Activated CD8-positive, alpha-beta memory T cell treated with anti-CD3 and anti-CD28 coated beads for 36 hours (primary cell): ENCODE results near the gene XRCC3. TPM values are rescaled to one million over a fixed set of nuclear protein-coding genes. Genes with fewer than 3 reads are reported as not detected.

ENCODE experiments used
- CTCF ChIA-PET: fragments of 350-600 bp; sonication (Branson Sonifier 250); formaldehyde crosslinking; loops from one replicate; lab custom pipeline; 2021; ENCODE audit warnings: antibody characterized with exemption; lab: Charles Lee
- POLR2A ChIA-PET: fragments of 350-600 bp; sonication (Branson Sonifier 250); formaldehyde crosslinking; loops from one replicate; lab custom pipeline; 2021; ENCODE audit warnings: antibody characterized with exemption; lab: Charles Lee
- total RNA-seq, 2 experiments: library from RNA; stranded (reverse); gene quantifications; one replicate each; pipeline ENCODE4 v1.2.3, GENCODE V29; 2021

XRCC3 gene
- total RNA-seq, 2 experiments from 2014 or later = 60.7 to 63.5 TPM

GRCh38 chr14:103729496-103730448 is 14.5 kb upstream of the XRCC3 start:
- ChIA-PET POLR2A (no interaction called here), CTCF (no interaction called here)

DNA sequence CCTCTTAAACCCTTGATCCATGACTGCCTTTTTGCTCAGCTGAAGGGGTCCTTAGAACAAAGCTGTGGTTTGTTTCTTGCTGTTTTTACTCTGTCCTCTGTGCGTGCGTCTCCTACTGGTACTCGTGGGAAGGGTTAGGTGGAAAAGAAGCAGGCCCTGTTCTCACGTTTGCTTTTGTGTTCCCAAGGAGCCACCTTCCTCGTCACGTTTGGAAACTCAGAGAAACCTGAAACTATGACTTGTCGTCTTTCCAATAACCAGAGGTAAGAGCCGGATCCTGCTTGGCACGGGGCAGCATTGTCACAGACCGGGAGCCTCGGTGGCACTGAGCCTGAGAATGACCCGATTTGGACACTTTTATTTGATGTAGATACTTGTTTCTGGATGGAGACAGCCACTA is 13.5 kb upstream of the XRCC3 start:
- CTCF ChIA-PET = no interaction called here
- POLR2A ChIA-PET = no interaction called here

- POLR2A ChIA-PET = no interaction called here
- CTCF ChIA-PET = no interaction called here
Observed at GRCh38 chr14:103728141-103728540, 12.9 kb upstream of the XRCC3 start.

DNA sequence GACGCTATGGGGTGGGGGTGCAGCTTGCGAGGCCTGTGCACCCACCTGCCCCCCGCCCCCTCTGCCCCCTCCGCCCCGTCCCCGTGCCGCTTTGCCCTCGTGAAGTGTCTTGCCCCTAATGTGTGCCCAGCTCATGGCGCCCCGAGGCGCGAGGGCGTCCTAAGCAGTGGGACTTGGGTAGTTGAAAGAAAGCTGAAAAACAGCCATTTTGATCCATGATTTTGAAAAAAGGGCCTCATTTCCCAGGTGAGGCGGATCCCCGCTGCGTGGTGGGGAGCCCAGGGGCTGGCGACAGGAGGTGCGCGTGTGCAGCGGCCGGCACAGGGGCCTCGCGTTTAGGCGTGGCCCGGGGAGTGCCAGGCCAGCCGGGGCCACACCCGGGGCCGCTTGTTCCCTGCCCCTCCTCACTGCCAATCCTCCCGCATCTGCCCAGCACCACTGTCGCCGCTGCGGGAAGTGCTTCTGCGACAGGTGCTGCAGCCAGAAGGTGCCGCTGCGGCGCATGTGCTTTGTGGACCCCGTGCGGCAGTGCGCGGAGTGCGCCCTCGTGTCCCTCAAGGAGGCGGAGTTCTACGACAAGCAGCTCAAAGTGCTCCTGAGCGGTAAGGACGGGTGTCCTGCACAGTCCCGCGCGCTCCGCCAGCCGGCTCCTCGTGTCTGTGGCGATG is 12.2 kb upstream of the XRCC3 start:
- ChIA-PET CTCF (no interaction called here), POLR2A (interaction anchor here (0.7 kb wide), 1 partner anchor 28 kb away, joined by 4 read pairs; no protein-coding TSS in a partner anchor)

DNA sequence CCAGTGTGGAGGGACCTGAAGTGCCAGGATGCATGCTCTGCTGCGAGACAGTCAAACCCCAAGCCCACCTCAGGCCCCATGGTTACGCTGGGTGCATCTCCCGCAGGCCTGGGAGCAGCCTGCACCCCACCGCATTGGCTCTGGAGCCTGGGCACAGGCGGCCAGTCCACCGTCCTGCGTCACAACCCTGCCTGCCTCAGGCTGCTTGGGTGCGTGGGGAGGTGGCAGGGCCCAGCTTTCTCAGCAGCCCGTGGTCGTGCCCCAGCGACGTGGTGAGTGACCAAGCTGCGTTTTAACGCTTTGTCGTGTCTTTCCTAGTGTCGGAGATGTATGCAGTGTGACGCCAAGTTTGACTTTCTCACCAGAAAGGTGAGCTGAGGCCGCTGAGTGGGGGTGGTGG is 11.2 kb upstream of the XRCC3 start:
- ChIA-PET POLR2A (no interaction called here), CTCF (no interaction called here)

DNA sequence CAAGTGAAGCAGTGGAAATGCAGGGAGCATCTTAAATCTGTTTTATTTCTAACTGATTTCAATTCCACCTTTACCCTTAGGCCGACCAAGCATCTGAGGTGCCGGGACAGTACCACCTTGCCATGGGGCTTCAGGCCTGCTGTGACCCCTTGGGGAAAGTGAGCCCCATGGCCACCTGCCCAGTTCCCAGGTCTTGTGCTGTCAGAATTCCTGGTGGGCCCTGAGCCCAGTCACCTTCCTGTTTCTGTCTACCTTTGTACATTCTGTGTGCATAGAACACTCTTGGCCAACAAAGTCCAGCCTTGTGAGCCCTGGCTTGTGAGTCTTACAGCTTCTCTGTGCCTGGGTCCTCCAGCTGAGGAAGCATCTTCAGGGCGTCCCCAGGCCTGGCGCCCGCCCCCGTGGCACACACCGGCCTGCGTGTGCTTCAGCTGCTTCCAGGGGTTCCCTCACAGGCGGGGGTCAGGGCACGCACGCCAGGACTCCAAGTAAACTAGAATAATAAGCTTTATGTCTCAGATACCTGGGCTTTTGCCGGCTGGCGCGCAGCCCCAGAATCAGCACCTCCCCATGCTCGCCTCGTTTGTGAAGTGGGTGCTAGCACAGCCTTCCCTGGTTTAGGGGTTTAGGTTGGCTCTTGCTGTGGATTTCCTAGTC is 10.6 kb upstream of the XRCC3 start:
- CTCF ChIA-PET = no interaction called here

DNA sequence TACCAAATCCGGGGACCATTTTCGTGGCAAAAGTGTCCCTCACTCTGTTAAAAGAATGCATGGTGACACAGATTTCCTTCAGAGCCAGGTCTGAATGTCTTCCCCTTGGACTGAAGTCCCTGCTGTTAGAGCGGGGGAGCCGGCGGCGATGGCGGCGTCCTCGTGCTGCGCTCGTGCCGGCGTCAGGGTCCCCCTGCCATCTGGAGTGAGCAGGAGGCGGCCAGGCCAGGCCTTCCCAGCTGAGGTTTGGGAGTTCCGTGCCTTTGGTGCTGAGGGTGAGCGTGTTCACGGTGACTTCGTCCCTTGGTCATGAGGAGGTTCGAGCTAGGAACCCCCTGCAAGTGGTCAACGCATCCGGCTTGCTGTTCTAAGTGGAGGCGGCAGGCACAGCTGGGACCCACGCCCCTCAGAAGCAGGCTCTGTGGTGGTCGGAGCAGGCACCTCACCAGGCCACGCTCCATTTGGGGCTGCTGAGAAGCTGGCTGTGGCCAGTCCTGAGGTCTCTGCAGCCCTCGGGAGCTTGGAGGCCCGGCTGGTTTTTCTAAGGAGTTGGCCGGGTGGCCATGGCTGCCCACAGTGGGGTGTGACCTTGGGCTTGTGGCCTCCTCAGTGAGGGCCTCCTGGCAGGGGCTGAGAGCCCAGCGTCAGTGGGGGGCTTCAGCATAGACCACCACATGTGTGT is 9.9 kb upstream of the XRCC3 start:
- POLR2A ChIA-PET = no interaction called here
- CTCF ChIA-PET = no interaction called here

More for the DNA sequence above, 10.6 kb upstream of the XRCC3 start:
- POLR2A ChIA-PET = no interaction called here

DNA sequence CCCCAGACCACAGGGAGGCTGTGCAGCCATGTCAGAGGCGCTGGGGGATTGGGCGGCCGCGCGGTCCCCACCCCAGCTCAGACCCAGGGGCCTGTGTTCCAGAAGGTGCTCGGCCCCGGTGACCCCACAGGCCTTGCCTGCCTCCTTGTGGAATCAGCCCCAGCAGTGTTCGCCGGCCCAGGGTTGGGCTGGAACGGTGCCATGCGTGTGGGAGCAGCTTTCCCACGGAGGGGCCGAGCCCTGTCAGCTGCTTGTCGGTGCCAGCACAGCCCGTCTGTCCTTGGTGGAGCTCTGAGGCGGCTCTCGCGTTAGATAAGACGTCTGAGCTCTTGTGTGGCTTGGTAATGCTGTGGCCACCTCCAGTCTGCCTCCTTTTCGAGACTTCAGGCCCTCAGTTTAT is 8.9 kb upstream of the XRCC3 start:
- ChIA-PET POLR2A (no interaction called here), CTCF (no interaction called here)

DNA sequence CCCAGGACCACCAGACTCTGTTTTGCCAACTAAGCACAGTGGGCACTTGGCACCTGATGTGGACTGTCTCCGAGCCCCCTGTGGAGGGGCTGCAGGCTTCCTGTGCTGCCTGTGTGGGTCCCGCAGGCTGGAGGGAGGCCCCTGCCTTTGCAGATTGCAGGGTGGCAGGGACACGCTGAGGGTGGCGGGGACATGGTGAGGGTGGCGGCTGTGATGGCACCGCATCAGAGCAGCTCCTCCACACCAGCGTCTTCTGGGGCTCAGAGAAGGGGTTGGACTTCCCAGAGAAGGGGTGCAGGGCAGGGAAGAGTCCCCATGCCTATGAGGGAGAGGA is 8.5 kb upstream of the XRCC3 start:
- ChIA-PET CTCF (no interaction called here), POLR2A (no interaction called here)

DNA sequence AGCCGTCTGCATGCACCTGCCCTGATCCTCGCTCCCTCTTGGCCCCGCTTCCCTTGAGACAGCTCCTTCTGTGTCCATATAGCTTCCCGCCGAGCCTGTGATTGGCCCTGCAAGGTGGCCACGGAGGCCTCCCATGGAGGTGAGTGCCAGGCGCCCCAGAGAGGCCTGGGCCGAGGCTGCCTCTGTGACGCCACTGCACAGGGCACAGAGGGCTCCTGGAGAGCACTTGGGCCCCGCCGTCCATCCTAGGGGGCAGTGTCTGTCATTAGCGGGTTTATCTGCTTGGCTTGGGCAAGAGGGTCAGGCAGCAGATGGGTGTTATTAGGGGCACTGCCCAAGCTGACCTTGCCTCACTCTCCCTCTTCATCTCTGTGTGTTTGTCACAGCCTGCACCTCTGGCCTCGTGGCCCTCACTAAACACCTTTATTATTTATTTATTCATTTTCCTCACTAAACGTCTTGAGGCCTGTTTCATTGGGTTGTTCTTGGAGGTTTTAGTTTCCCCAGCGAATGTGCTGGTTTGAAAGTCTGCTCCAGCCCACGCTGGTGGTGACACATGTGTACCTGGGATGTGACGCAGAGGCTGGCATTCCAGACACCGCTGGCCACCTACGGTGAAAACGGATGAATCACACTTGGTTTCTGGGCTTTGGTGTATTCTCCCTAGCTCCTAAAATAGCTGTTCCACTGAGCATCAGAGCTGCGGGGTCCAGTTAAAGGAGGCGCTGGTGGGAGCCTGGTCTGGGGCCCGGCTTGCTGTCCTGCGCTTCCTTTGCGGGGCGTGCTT is 6.3 kb upstream of the XRCC3 start:
- CTCF ChIA-PET = no interaction called here
- POLR2A ChIA-PET = no interaction called here

DNA sequence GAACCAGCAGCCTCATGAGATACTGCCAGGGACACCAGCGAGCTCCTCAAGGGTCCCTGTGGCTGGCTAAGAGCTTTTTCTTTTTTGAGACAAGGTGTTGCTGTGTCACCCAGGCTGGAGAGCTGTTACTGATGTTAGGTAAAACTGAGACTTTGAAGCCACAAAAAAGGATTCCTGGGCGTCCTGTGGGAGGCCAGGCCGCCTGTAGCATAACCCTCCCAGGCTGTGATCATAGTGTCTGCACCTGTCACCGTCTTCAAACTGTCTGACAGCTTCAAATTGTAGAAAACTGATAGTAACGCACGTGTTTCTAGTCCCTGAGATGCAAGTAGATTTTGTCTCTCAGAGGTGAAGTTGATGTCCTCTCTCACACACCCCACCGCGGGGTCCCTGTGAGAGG is 4.5 kb upstream of the XRCC3 start:
- ChIA-PET CTCF (interaction anchor here (0.8 kb wide), 1 partner anchor 154 kb away, joined by 3 read pairs; no protein-coding TSS in a partner anchor), POLR2A (no interaction called here)

- ChIA-PET POLR2A (interaction anchor here (0.5 kb wide), 1 partner anchor 120 kb away, joined by 3 read pairs; no protein-coding TSS in a partner anchor), CTCF (interaction anchor here (1.6 kb wide), 1 partner anchor 89 kb away, joined by 3 read pairs; no protein-coding TSS in a partner anchor)
Observed at GRCh38 chr14:103718572-103718971, 3.3 kb upstream of the XRCC3 start.

DNA sequence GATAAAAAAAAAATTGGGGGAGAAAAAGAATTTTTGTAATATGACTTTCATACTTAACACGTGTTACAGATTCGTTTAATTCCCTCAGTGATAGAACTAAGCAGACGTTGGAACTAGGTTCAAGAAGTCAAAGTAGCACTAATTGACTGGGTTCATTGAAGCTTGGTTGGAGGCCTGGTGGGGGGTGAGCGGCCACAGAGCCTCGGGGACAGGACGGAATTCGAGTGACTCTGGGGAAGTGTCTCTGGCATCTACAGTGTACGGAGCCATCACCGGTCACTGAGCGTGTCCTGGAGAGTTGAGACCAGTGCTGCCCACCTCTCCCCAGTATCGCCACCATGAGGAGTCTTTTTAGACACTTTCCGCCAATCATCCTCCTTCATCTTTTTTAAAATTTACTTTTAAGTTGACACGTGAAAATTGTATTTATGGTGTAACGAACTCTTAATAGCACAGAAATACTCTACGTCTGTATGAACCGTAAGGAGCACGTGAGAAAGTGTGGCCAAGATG is 1.7 kb upstream of the XRCC3 start:
- POLR2A ChIA-PET = no interaction called here

DNA sequence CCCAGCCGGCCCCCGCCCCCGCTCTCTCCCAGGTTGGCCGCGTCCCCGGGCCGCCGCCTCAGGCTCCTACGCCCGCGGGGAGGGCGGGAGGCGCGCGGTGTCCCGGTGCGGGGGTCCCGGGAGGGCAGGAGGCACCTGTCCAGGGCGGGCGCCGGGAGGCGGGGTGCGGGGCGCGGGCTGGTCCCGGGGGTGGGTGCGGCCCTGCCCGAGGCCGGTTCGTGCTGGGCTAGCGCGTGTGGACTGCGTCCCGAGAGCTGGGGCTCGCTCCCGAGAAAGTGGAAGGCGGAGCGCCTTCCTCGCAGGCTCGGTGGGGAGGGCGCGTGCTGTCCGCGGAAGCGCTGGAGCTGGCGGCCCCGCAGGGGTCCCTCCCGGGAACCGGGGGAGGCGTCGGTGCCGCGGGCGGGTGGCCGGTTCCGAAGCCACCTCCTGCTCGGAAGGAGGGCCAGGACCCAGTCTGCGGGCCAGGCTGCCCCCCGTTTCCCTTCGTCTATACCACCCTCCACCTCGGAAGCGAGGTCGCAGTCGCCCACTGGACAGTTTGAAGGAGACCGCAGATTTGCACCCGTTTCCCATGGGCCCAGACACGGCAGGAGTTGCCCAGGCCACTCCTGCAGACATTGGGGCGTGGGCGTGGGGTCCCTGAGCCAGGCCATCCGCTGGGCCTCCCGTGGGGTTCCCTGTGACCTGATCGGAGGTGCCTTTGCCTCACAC is 995 bp upstream of the XRCC3 start:
- CTCF ChIA-PET = no interaction called here
- POLR2A ChIA-PET = interaction anchor here (0.6 to 1.2 kb wide), 3 partner anchors 10 to 48 kb away, joined by 3 read pairs; no protein-coding TSS in a partner anchor

More for the DNA sequence above, 1.7 kb upstream of the XRCC3 start:
- CTCF ChIA-PET = no interaction called here

DNA sequence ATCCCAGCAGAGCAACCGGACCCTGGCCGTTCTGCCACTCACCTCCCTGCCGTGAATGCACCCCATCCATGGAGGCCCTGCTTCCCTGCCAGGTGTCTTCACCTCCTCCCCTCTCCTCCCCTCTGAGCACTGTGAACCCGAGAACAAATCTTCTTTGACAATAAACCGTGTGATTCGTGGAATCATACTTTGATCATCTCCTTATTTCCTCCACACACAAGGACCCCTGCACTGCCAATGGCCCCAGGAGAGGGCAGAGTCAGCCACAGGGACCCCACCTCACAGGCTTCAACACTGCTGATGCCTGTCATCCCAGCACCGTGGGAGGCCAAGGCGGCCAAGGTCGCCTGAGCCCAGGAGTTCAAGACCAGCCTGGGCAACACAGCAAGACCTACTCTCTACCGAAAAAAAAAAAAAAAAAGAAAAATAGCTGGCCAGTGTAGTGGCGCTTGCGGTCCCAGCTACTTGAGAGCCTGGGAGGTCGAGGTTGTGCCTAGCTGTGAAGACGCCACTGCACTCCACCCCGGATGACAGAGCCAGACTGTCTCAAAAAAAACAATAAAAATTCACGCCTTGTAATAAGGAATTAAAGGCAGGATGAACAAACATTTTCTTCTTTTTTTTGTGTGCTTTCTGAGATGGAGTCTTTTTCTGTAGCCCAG is 1.1 kb downstream of the XRCC3 start:
- POLR2A ChIA-PET = interaction anchor here (0.6 kb wide), 1 partner anchor 15 kb away, joined by 3 read pairs; no protein-coding TSS in a partner anchor
- CTCF ChIA-PET = interaction anchor here (0.6 kb wide), 1 partner anchor 92 kb away, joined by 3 read pairs; no protein-coding TSS in a partner anchor

- POLR2A ChIA-PET = no interaction called here
- CTCF ChIA-PET = no interaction called here
Observed at GRCh38 chr14:103713304-103714062, 1.8 kb downstream of the XRCC3 start.
